Raji (cell line): ENCODE data around the gene COG5.

Experiments used
- POLR2A ChIP-seq: IDR thresholded peaks from 2 replicates; pipeline ENCODE4 v1.6.1; 2011; ENCODE audit warnings: low read depth, low read length, control low read depth; ENCODE audit not compliant: insufficient read depth

Gene COG5

GRCh38 chr7:107179326-107180164 is 384.2 kb downstream of the COG5 start:
- no peak for TF ChIP-seq POLR2A

- no peak for TF ChIP-seq POLR2A
These were observed 389.9 kb downstream of the COG5 start for GRCh38 chr7:107173691-107174406.

- TF ChIP-seq POLR2A, result no peak
These were observed 390.5 kb downstream of the COG5 start for GRCh38 chr7:107173191-107173590.

- TF ChIP-seq POLR2A, result no peak
These were observed 391.3 kb downstream of the COG5 start for GRCh38 chr7:107172276-107173032.

- no peak for TF ChIP-seq POLR2A
These were observed 392.2 kb downstream of the COG5 start for GRCh38 chr7:107171496-107171895.

GRCh38 chr7:107170051-107170915 is 393.4 kb downstream of the COG5 start:
- TF ChIP-seq POLR2A, result no peak; the same call in 1 of the 2 replicates

GRCh38 chr7:107169120-107170050 is 394.3 kb downstream of the COG5 start:
- TF ChIP-seq POLR2A, result peak; percentile 57

- 0 out of 2 replicates have a peak, but pooled peaks have one; percentile 32 for TF ChIP-seq POLR2A
These were observed 395.2 kb downstream of the COG5 start, which contains the start of gene HBP1 for GRCh38 chr7:107168233-107169119. TSS of gene HBP1 (plus strand) at chr7:107169003. CDS start at chr7:107179894, 10,891 bp downstream.

- no peak for TF ChIP-seq POLR2A
These were observed 396.1 kb downstream of the COG5 start for GRCh38 chr7:107167483-107168232.

- TF ChIP-seq POLR2A, result no peak
These were observed 396.8 kb downstream of the COG5 start for GRCh38 chr7:107166736-107167426.

- TF ChIP-seq POLR2A, result no peak
These were observed 398.4 kb downstream of the COG5 start for GRCh38 chr7:107165341-107165740.
